GM12878 (cell line): ENCODE measurements around the gene CHRNA9. TPM values are rescaled to one million over a fixed set of nuclear protein-coding genes. Genes with fewer than 3 reads are reported as not detected.

Experiments
- ATAC-seq: fragments of 200-7000 bp; cut with Tn5 transposase; 3 replicates; pipeline ENCODE4 v1.9.1; 2020; ENCODE audit warnings: mild to moderate bottlenecking, moderate library complexity
- BruUV-seq: library from RNA; stranded (reverse); fragments of 400-500 nt; replicated peaks from 2 replicates; lab custom pipeline; 2021; lab: Mats Ljungman, UMichigan
- CTCF ChIA-PET: fragments of 300-600 bp; sonication (Branson Sonifier 250); formaldehyde crosslinking; extraction: SDS; loops from one replicate; lab custom pipeline; 2021; ENCODE audit warnings: inconsistent platforms; lab: Yijun Ruan, JAX
- POLR2A ChIA-PET: fragments of 350-600 bp; formaldehyde crosslinking; extraction: SDS; loops from one replicate; lab custom pipeline; 2021; ENCODE audit warnings: inconsistent platforms; lab: Charles Lee
- RAD21 ChIA-PET: fragments of 300-600 bp; sonication (Branson Sonifier 250); formaldehyde crosslinking; loops from one replicate; lab custom pipeline; 2023; ENCODE audit warnings: antibody characterized with exemption; ENCODE audit not compliant: unreplicated experiment; lab: Charles Lee
- SMC1A ChIA-PET: fragments of 300-600 bp; sonication (Branson Sonifier 250); formaldehyde crosslinking; loops from one replicate; lab custom pipeline; 2023; ENCODE audit not compliant: unreplicated experiment, uncharacterized antibody; lab: Charles Lee
- DNase-seq: peaks from one replicate; pipeline ENCODE4 v3.0.0-alpha.2; 2011; ENCODE audit warnings: low read depth, low spot score
- FAIRE-seq: peaks from 3 replicates; lab custom pipeline; 2011; peaks lifted over from hg19 to GRCh38; lab: Jason Lieb, UNC
- H2AFZ ChIP-seq: 2 replicates; pipeline ENCODE4 v1.6.0; 2011; ENCODE audit warnings: low read depth, low read length, control low read depth; ENCODE audit not compliant: control insufficient read depth
- H3K27ac ChIP-seq: 2 replicates; pipeline ENCODE4 v1.5.1; 2011; ENCODE audit warnings: control low read depth; ENCODE audit not compliant: control insufficient read depth, insufficient read depth
- H3K27me3 ChIP-seq, 2 experiments: replicated peaks in 1 of 2; 2 replicates each; pipeline versions ENCODE4 v1.6.0 to v1.6.1; 2011; ENCODE audit warnings: low read length in 1 of 2; ENCODE audit not compliant: control insufficient read depth in 2 of 2, insufficient read depth in 2 of 2
- H3K36me3 ChIP-seq, 2 experiments: 2 replicates each; pipeline ENCODE4 v1.5.1; 2011; ENCODE audit warnings: low read length in 1 of 2; ENCODE audit not compliant: control insufficient read depth in 2 of 2, insufficient read depth in 2 of 2
- H3K4me1 ChIP-seq: 2 replicates; pipeline ENCODE4 v1.6.1; 2011; ENCODE audit warnings: mild to moderate bottlenecking, low read length, moderate library complexity, mixed read lengths; ENCODE audit not compliant: control insufficient read depth, insufficient read depth
- H3K4me2 ChIP-seq: 2 replicates; pipeline ENCODE4 v1.6.0; 2011; ENCODE audit warnings: control low read depth; ENCODE audit not compliant: control insufficient read depth, insufficient read depth
- H3K4me3 ChIP-seq: fragments of 200-600 bp; sonication (generic); 2 replicates; pipeline ENCODE4 v1.5.1; 2016
- H3K79me2 ChIP-seq: 2 replicates; pipeline ENCODE4 v1.6.0; 2011; ENCODE audit warnings: low read length; ENCODE audit not compliant: control insufficient read depth, insufficient read depth
- H3K9ac ChIP-seq: 2 replicates; pipeline ENCODE4 v1.8.0; 2011; ENCODE audit warnings: low read length, control low read depth, mixed read lengths; ENCODE audit not compliant: control insufficient read depth, insufficient read depth
- H3K9me3 ChIP-seq: replicated peaks from 3 replicates; pipeline ENCODE4 v1.5.1; 2011; ENCODE audit warnings: mild to moderate bottlenecking, low read length; ENCODE audit not compliant: control insufficient read depth, insufficient read depth
- H4K20me1 ChIP-seq: 2 replicates; pipeline ENCODE4 v1.6.0; 2011; ENCODE audit not compliant: control insufficient read depth, insufficient read depth
- CBFB ChIP-seq: IDR thresholded peaks from 2 replicates; pipeline ENCODE4 v1.6.1; 2016; ENCODE audit warnings: antibody characterized with exemption, low read depth
- CREB1 ChIP-seq: IDR thresholded peaks from 2 replicates; pipeline ENCODE4 v1.6.1; 2012; ENCODE audit warnings: low read depth, mild to moderate bottlenecking, inconsistent platforms
- GATAD2B ChIP-seq: fragments of 450-650 bp; conservative IDR thresholded peaks from 2 replicates; pipeline ENCODE4 v1.6.1; 2017; ENCODE audit warnings: low read depth, mild to moderate bottlenecking, moderate library complexity
- HDAC6 ChIP-seq: fragments of 200-600 bp; sonication (generic); IDR thresholded peaks from one replicate; pipeline ENCODE4 v1.8.0; 2017; ENCODE audit warnings: antibody characterized with exemption; ENCODE audit not compliant: unreplicated experiment
- JUNB ChIP-seq: IDR thresholded peaks from 2 replicates; pipeline ENCODE4 v1.6.1; 2016; ENCODE audit warnings: antibody characterized with exemption, mild to moderate bottlenecking
- NBN ChIP-seq: fragments of 450-650 bp; IDR thresholded peaks from 2 replicates; pipeline ENCODE4 v1.6.1; 2016
- SIN3A ChIP-seq: IDR thresholded peaks from 2 replicates; pipeline ENCODE4 v1.6.1; 2012; ENCODE audit warnings: low read depth, low read length, improper control_type of control experiment
- WGBS: methylation state at CpG from one replicate; pipeline ENCODE4 v1.1.6; 2016; ENCODE audit warnings: low lambda C conversion rate; ENCODE audit not compliant: insufficient replicate concordance, insufficient coverage; ENCODE audit errors: missing lambda C conversion rate; 5-methylcytosine and 5-hydroxymethylcytosine counted together
- in situ Hi-C: fragments of 300-500 bp; cut with MboI; formaldehyde crosslinking; loops from 9 replicates; pipeline ENCODE4 v1.14.3; 2018; ENCODE audit warnings: mixed read lengths
- intact Hi-C: fragments of 100-400 bp; cut with micrococcal nuclease; formaldehyde crosslinking; loops from one replicate; pipeline ENCODE4 v1.14.2; 2022; ENCODE audit not compliant: unreplicated experiment
- polyA plus RNA-seq, 11 experiments: library from polyadenylated mRNA; depleted of rRNA in 4 of 11; unstranded in 6 of 11; stranded (reverse) in 5 of 11; fragments of >200 nt; fragmentation: Nextera tagmentation in 4 of 11; fragmentation: Illumina TruSeq in 1 of 11; extraction: Ambion mirVana in 4 of 11; extraction: Trizol in 1 of 11; gene quantifications; 1 replicate in 1 of 11; 2 replicates in 10 of 11; pipeline versions ENCODE4 v1.2.1 to v1.2.3, GENCODE V29; 2011 to 2016; ENCODE audit warnings: inconsistent platforms in 2 of 11, missing spikeins in 2 of 11, low read depth in 1 of 11
- total RNA-seq, 4 experiments: library from RNA; depleted of rRNA in 3 of 4; stranded (reverse); fragments of >200 nt in 3 of 4; fragmentation: Illumina TruSeq in 1 of 4; extraction: Trizol in 1 of 4; gene quantifications; 2 replicates each; pipeline versions ENCODE4 v1.2.1 to v1.2.3, GENCODE V29; 2013 to 2021

CHRNA9 gene
- total and polyA plus RNA-seq, 10 of the 15 experiments (the other 5 are each of a cell fraction or from before 2014, with no cell fraction given) = 0.05 to 0.09 (median 0.08) TPM; not detected in 7

DNA sequence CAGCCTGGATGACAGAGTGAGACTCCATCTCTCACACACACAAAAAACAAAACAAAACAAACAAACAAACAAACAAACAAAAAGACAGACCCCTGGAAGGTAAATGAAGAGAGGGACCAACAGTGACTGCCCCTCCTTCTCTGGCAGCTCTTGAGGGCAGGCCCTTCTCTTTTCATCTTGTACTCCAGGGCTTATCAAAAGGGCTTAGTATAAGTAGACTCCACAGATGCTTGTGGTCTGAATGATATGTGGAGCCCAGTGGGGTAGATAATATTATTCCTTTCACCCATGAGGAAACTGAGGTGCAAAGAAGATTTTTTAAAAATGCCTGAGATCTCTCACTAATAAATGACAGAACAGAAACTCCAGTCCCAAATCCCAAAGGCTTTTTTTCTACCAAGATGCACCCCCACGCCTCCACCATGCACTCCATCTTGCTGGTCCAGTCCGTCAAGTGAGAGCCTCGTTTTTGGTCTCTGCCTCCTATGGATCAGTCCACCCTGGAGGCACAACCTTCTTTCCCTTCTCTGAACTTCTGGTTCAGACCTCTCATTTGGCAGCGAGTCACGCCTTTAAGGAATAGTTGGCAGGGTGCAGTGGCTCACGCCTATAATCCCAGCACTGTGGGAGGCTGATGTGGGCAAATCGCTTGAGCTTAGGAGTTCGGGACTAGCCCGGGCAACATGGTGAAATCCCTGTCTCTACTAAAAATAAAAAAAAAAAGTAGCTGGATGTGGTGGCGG is 17.0 kb upstream of the CHRNA9 start (continued):
- TF ChIP-seq JUNB (no peak), SIN3A (no peak), NBN (no peak), HDAC6 (no peak), GATAD2B (no peak)

DNA sequence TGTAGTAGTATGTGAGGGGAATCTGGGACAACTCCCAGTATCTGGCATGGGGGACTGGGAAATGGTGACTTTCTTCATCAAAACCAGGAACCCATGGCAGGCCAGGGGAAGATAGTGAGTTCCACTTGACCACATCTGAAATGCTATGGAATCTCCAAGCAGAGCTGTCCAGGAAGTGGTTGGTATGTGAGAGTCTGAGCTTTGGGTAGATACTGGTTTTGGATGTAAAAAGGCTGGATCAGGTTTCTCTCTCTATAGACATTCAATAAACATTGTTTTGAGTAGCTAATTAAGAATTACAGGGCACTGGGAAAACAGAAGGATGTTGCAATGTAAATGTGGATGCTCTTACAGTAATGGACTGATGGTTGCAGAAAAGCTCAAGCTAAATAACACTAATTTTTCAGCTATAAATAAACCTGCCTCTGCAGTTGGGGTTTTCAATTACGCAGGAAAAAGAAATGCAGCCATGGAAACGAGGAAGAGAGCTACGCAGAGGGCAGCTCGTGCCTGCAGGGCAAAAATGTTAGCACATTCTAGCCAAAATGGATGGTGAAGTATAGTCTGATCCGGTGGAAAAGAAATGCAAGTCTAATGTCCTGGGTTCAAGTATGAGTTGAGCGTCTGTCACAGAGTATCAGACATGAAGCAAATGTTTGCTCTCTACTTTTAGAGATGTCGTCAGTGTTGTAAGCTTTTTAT is 13.4 kb upstream of the CHRNA9 start:
- Histone ChIP-seq H3K4me2 (no peak overlapping the region), H3K9ac (no peak overlapping the region), H4K20me1 (no peaks in the 10 kb centered on the region), H3K4me1 (peaks cover 6% of the 10 kb centered on the region), H3K27ac (no peak overlapping the region), H2AFZ (no peak overlapping the region), H3K27me3 (no peaks in the 10 kb centered on the region), H3K79me2 (peaks cover 2% of the 10 kb centered on the region; the same call in 1 of the 2 replicates), H3K9me3 (no peaks in the 10 kb centered on the region), H3K36me3 (no peaks in the 10 kb centered on the region), H3K4me3 (no peak overlapping the region)
- ChIA-PET CTCF (interaction anchor here (0.6 to 2.1 kb wide), 11 partner anchors 9 to 398 kb away, joined by 3 to 12 read pairs (median 4); no protein-coding TSS in a partner anchor), RAD21 (interaction anchor here (0.8 to 2.2 kb wide), 7 partner anchors 10 to 398 kb away, joined by 3 to 8 read pairs (median 3); no protein-coding TSS in a partner anchor), POLR2A (interaction anchor here (0.5 to 1.6 kb wide), 3 partner anchors 10 to 114 kb away, joined by 3 to 5 read pairs (median 5); no protein-coding TSS in a partner anchor), SMC1A (interaction anchor here (0.6 to 2.5 kb wide), 16 partner anchors 9 to 424 kb away, joined by 3 to 25 read pairs (median 4); partner anchors contain the start of genes PDS5A and RHOH)
- no peak for DNase-seq
- in situ Hi-C loops = no loop called here
- WGBS = 74% methylated on average over 7 of the region's 7 CpGs
- no peak for FAIRE-seq
- intact Hi-C loops = no loop called here
- no peak for ATAC-seq
- BruUV-seq = no TSS peak
- TF ChIP-seq CBFB (no peak), CREB1 (0 out of 2 replicates have a peak, but pooled peaks have one; percentile 15)
